ENCODE data around the gene PFDN1. TPM values are rescaled to one million over a fixed set of nuclear protein-coding genes. Genes with fewer than 3 reads are reported as not detected.

Gene PFDN1
- total and polyA plus RNA-seq, 2 experiments from 2014 or later: 119 to 256 TPM

GRCh38 chr5:140325486-140325885 lies 22.6 kb upstream of the PFDN1 start (continued):
- TF ChIP-seq, protein P1, sequence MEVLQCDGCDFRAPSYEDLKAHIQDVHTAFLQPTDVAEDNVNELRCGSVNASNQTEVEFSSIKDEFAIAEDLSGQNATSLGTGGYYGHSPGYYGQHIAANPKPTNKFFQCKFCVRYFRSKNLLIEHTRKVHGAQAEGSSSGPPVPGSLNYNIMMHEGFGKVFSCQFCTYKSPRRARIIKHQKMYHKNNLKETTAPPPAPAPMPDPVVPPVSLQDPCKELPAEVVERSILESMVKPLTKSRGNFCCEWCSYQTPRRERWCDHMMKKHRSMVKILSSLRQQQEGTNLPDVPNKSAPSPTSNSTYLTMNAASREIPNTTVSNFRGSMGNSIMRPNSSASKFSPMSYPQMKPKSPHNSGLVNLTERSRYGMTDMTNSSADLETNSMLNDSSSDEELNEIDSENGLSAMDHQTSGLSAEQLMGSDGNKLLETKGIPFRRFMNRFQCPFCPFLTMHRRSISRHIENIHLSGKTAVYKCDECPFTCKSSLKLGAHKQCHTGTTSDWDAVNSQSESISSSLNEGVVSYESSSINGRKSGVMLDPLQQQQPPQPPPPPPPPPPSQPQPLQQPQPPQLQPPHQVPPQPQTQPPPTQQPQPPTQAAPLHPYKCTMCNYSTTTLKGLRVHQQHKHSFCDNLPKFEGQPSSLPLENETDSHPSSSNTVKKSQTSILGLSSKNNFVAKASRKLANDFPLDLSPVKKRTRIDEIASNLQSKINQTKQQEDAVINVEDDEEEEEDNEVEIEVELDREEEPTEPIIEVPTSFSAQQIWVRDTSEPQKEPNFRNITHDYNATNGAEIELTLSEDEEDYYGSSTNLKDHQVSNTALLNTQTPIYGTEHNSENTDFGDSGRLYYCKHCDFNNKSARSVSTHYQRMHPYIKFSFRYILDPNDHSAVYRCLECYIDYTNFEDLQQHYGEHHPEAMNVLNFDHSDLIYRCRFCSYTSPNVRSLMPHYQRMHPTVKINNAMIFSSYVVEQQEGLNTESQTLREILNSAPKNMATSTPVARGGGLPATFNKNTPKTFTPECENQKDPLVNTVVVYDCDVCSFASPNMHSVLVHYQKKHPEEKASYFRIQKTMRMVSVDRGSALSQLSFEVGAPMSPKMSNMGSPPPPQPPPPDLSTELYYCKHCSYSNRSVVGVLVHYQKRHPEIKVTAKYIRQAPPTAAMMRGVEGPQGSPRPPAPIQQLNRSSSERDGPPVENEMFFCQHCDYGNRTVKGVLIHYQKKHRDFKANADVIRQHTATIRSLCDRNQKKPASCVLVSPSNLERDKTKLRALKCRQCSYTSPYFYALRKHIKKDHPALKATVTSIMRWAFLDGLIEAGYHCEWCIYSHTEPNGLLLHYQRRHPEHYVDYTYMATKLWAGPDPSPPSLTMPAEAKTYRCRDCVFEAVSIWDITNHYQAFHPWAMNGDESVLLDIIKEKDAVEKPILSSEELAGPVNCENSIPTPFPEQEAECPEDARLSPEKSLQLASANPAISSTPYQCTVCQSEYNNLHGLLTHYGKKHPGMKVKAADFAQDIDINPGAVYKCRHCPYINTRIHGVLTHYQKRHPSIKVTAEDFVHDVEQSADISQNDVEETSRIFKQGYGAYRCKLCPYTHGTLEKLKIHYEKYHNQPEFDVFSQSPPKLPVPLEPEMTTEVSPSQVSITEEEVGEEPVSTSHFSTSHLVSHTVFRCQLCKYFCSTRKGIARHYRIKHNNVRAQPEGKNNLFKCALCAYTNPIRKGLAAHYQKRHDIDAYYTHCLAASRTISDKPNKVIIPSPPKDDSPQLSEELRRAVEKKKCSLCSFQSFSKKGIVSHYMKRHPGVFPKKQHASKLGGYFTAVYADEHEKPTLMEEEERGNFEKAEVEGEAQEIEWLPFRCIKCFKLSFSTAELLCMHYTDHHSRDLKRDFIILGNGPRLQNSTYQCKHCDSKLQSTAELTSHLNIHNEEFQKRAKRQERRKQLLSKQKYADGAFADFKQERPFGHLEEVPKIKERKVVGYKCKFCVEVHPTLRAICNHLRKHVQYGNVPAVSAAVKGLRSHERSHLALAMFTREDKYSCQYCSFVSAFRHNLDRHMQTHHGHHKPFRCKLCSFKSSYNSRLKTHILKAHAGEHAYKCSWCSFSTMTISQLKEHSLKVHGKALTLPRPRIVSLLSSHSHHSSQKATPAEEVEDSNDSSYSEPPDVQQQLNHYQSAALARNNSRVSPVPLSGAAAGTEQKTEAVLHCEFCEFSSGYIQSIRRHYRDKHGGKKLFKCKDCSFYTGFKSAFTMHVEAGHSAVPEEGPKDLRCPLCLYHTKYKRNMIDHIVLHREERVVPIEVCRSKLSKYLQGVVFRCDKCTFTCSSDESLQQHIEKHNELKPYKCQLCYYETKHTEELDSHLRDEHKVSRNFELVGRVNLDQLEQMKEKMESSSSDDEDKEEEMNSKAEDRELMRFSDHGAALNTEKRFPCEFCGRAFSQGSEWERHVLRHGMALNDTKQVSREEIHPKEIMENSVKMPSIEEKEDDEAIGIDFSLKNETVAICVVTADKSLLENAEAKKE (CRISPR knock-in tag; IDR thresholded peaks at IDR 0.05): no peak
- no peak for TF ChIP-seq REST (IDR thresholded peaks at IDR 0.05; ENCODE audit: unreplicated experiment)
- TF ChIP-seq, protein P2, sequence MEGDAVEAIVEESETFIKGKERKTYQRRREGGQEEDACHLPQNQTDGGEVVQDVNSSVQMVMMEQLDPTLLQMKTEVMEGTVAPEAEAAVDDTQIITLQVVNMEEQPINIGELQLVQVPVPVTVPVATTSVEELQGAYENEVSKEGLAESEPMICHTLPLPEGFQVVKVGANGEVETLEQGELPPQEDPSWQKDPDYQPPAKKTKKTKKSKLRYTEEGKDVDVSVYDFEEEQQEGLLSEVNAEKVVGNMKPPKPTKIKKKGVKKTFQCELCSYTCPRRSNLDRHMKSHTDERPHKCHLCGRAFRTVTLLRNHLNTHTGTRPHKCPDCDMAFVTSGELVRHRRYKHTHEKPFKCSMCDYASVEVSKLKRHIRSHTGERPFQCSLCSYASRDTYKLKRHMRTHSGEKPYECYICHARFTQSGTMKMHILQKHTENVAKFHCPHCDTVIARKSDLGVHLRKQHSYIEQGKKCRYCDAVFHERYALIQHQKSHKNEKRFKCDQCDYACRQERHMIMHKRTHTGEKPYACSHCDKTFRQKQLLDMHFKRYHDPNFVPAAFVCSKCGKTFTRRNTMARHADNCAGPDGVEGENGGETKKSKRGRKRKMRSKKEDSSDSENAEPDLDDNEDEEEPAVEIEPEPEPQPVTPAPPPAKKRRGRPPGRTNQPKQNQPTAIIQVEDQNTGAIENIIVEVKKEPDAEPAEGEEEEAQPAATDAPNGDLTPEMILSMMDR (conservative IDR thresholded peaks at IDR 0.05; ENCODE audit: low read depth in 2 of 2): no peak
- TF ChIP-seq CREB1 (CRISPR knock-in tag; IDR thresholded peaks at IDR 0.05; ENCODE audit: low read depth): no peak
- TF ChIP-seq JUNB (IDR thresholded peaks at IDR 0.05; ENCODE audit: unreplicated experiment): no peak
- TF ChIP-seq STAT1 (IDR thresholded peaks at IDR 0.05; ENCODE audit: unreplicated experiment): no peak
- no peak for TF ChIP-seq EZH2 (IDR thresholded peaks at IDR 0.05; ENCODE audit: low read depth, unreplicated experiment)

Measured in GM23338 (cell line).